Measurements from ENCODE around the gene TRIM9.
"Not testable (repeated sequence)": the region's sequence is repeated elsewhere in the genome, so short reads cannot be mapped to it uniquely, and the experiment has no call there.

The TRIM9 gene

DNA sequence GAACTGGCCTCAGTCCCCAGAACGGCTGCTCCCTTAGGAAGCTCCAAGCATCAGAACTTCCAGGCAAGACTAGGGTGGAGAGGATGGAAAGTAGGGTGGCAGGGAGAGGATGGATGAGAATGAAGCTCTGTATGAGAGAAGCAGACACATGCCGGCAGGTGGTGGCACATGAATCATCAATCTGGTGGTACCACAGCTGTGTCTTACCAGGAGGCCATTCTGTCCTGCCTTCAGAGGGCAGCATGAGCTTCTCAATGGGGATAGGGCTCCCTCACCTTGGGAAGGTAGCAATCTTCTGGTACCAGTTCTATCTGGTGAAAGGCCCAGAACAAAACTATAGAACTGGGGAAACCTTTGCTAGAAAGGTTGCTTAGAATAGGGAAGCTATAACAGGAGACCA is 95.2 kb downstream of the TRIM9 start:
- no peak for DNase-seq

DNA sequence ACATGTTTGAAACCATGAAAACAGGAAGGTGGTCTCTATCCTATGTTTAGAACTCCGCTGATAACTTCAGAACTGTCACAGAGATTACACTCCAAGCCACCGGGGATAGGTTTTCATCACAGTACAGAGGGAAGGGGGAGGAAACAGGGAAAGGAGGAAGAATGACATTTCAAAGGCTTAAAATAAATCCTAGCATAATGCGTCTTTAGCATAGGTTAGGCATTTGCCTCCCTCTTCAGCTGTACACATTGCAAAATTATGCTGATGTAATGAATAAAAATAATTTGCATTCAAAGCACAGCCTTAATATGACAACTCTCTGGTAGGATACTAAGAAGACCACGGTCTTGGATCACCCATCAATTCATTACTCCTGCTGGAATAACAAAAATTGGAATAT is 96.3 kb downstream of the TRIM9 start:
- no peak for DNase-seq

DNA sequence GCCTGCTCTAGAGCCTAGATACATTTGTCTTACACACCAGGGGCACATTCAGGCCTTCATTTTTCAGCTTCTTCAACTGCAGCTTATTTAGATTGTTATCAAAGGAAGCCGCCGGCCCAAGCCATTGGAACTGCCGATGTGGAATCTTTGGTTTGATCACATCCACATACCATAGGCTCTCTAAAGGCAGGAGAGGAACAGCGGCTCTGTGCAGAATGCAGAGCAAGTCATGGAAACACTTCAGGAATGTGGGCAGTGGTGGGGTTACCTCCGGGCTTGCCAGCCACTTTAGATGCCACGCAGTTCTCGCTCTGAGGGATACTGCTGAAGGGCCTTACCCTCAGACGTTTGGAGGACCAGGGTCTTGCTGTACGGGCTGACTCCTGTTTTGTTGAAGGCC is 97.2 kb downstream of the TRIM9 start:
- DNase-seq: no peak

DNA sequence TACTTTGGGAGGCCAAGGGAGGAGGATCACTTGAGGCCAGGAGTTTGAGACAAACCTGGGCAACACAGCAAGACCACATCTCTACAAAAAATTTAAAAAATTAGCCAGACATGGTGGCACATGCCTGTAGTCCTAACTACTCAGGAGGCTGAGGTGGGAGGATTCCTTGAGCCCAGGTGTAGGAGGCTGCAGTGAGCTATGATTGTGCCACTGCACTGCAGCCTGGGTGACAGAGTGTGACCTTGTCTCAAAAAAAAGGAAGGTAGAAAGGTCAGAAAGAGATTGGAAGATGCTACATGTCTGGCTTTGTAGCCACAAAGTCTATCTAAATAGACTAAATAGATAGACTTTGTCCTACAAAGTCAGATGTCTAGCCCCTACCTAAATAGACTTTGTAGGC is 100.7 kb downstream of the TRIM9 start:
- DNase-seq: not testable (repeated sequence)

DNA sequence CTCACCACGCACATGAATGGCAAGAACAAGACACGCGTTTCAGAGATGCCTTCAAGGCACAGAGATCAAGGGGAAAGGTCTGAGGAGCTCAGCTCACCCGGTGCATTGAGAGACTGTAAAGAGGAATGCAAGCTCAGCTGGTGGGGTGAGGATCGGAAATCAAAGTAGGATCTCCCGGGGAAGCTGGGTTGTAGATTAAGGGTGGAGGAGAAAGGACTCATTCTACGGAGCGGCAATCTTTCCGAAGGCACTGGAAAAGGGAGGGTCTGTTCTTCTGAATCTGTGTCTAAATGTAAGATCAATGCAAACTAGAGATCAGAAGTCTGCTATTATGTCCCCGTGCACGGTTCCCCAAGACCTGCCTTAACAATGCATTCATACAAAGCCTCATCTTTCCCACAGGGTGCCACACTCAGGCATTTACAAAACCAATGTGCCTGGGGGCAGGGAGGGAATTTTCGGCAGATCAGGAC is 109.0 kb downstream of the TRIM9 start:
- DNase-seq: no peak

DNA sequence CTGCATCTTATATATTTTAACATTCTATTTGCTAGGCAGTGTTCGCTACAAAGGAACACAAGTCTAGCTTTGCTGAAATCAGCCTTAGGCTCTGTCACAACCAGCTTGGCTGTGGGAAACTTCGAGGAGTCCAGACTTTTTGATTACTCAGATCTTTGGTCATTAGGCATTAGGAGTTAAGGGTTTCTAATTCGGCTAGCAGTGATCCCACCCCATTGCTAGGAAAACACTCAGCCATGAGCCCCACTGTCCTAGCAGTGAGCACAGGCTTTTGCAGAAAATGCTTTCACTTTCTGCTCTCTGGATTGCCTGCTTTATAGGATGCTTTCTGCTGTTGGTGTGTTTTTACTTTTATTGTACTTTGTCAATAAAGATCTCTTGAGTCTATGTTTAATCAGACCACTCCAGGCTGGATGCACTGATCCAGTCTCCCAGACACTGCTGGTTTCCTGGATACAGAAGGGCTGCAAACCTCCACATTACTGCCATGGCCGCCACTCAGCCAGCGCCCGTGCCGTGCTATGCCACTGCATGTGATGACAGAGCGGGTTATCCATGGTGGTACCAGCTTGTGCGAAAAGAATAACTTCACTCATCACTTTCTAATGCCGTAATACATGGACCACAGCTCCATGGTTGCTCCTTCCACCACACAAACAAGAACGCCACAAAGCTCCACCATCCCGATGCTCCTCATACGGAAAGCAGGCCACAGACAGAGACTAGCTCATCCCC is 109.6 kb downstream of the TRIM9 start:
- DNase-seq: no peak

DNA sequence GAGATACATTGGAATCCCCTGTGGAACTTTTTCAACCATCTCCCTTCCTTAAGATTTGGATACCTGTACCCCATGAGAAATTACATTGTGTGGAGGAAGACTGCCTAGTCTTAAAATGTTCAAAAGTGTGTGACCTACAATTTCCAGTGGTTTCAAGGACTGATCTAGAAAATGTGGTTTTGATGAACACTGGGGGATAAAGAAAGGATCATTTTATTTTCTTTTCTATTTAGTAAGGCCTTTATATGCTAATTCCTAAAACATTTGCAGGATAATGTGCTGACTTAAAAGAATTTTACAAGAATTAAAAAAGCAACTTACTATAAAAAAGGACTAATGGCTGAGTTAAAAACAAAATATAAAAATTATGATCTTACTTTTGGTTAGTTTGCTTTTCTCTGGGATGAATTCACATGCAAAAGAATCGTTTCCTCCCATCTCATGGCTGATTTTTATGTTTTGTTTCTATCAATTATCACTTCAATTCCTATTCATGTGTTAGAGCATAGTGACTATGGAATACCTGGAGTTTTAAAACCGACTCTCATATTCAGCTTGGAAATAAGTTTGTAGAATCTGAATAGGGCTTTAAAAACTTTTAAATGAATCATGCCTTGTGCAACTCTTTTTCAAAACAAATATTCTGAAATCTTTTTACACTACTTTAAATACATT is 110.7 kb downstream of the TRIM9 start:
- DNase-seq: no peak

DNA sequence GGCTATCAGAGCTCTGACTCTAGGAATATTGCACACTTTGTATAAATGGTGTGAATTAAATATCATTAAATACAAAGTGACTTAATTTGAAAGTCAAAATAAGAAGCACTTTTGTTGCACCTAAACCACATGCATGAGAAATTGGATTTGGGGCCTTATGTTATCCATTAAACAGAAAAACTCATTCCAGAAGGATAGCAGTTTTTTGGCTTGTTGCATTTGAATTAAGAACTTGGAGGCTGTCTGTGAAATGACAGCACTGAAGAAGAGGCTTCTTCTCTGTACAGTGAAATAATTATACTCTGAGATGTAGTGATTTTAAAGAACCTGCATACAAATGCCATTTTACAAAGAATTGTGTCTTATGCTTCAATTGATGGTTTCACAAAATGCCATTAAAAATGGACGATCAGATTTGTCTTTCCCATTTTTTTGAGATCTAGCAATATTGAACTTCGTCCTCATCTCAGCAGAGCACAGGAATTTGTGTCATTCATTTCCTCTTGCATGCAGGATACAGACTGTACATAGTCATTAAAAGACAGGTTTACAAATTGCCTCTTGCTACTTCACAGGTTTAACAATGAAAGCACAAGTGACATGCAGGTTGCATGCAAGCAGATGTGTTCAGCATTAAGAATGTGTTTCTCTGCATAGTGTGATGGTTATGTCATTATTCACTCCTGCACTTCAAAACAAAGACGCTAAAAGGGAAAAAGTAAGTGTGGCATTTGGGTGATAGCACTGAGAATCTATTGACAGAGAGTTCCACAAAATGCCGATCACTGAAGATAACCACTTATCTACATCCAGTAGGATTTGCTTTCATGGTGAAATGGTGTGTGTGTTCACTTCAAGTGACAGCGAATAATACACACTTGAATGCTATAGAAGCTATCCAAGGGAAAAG is 114.7 kb downstream of the TRIM9 start:
- DNase-seq: no peak

DNA sequence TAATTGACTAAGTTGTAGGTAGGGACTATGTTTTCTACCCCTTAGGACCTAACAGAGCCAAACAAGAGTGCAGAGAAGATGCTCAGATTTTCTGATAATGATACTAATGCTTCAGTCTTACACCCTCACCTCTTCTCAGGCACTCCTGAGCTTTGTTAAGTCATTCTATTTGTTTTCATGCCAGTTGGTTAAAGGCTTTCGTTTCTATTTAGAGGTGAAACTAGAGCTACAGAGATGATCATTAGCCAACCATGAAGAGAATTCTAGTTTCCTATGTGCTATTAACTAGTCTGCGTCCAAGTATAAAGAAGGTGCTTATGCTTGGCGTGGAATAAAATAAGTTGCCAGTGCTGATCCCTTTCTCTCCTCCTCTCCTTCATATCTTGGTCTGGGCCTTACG is 116.0 kb downstream of the TRIM9 start:
- DNase-seq: no peak

DNA sequence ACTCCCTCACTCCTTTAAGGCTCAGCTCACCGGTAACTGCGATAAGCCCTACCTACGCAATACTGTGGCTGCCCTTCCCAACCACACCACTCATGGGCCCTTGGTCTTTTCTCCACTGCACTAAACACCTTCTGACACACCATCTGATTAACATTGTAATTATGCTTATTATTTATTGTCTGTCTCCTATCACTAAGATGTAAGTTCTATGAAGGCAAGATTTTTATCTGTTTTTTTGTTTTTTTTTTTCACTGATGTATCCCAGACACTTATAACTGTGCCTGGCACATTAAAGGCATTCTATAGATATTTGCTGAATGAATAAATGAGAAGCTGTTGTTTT is 116.4 kb downstream of the TRIM9 start:
- no peak for DNase-seq

DNA sequence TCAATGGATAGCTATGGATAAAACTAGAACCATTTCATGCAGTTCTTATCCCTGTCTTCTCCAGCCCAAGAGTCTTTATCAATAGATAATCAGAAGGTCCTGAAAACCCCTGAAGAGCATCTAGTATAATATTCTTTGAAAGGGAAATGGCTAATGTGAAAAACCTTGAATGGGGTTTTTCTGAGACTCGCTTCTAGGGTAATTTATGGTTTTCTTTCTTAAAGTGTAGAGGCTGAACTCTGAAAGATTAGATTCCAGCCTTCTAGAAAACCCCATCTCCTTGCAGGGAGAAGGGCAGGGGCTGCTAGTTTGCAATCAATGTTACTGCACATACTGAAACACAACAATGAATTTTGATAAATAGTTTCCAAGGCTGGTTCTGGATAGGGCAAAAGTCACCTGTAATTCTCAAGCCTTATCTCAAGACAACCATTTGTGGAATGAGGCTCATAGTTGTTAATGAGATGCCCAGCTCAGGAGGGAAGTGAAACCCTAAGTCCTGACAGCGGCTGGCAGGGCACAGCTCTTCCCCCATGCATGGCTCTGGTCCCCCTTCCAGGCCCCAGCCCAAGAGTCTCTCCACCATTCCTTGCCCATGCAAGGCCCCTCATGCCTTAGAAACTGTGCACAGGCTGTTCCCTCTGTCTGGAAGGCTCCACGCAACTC is 116.9 kb downstream of the TRIM9 start:
- DNase-seq: no peak

DNA sequence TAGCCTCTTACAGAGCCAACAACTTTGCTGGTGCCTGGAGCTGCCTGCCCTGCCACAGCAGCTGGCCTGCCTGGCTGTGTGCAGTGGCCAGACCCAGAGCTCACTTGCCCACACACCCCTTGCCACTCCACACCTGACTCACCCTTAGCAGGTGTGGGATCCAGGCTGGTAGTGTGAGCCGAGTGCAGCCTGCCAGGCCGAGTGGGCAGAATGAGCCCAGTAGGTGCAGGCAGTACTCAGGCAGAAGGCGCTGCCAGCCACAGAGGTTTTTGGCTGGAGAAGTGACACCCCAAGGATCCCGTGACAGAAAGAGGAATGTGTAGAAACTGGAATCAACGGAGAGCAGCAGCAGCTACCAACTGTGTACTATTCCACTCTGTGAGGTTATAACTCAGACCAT is 120.8 kb downstream of the TRIM9 start:
- DNase-seq: no peak

DNA sequence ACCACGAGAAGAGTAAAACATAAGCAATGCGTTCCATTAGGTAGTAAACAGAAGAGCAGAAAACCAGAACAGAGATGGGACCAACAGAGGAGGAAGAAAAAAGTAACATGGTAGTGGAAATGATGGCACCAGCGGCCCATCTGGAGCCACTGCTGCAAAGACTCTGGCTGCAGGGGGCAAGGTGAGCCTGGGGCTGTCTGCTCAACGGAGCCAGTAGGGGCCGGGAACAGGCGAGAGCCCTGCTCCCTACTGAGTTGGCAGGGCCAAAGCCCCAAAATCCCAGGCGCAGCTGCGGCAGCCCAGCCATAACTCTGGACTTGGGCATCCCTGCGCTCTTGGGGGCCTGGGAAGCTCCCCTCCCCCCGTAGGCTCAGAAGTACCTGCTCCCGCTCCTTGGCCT is 122.2 kb downstream of the TRIM9 start:
- no peak for DNase-seq

DNA sequence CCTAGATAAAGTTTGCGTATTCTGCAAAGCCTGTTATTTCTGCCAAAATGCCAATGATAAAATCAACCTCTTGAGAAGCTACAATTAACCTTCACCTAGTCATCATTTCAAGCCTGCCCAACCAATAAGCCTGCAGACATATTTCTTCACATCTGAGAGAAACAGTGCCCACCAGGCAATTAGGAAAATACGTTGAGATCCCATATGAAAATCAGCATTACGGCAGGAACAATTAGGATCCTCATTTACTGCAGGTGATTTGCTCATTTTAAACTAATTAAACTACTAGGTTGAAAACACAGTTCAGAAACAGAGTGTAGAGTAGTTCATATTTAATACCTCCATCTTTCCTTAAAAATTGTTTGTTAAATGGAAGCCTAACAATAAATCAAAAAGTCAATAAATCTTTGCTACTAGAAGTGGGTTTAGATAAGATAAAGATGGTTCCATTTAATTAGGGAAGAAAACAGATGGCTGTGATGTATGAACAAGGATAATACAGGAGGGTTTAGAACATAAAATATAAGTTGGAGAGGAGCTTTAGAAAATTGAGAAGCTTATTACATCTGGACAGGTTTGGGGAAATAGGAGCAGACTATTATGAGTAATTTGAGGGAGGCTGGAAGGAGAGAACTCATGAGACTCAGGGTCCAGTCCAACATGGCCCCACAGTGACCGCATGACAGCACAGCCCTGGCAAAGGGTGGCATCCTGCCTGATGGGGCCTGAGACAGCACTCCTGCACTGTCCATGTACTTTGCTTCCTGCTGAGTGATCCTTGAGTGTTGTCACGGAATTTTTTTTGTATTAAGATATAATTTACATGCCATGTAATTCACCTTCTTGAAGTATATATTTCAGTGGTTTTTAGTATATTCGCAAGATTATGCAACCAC is 123.8 kb downstream of the TRIM9 start:
- DNase-seq: no peak

DNA sequence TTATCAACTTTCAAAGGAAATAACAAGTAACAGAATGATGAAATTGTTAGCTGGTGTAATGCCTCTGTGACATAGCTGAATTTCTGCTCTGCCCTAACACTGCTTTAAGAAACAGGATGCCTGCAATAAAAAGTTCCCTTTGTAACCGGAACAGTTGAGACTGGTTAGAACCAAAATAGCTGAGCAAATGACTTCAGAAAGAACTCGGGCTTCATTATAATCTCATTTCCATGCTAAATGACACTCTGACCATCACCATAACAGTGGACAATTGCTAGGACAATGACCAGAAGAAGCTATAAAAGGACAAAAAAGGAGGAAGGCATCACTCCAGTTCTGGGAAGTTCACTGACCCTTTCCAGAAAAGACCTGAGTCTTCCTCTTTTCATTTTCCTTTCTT is 127.1 kb downstream of the TRIM9 start:
- no peak for DNase-seq

DNA sequence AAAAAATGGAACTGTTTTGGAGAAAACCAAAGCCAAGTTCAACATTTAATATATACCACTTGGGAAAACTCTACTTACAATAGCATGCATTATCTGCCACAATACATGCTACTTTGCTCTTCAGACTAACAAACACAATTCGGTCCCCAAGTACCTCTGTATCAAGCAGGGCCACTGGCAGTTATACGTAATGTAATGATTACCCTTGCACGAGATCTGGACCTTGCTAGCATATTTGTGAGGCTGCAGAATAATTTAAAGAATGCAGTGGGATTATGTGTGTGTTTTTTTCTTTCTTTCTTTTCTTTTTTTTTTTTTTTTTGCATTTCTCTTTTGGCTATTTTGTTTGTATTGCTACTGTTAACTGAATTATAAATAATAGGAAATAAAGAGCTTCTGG is 127.8 kb downstream of the TRIM9 start:
- no peak for DNase-seq

DNA sequence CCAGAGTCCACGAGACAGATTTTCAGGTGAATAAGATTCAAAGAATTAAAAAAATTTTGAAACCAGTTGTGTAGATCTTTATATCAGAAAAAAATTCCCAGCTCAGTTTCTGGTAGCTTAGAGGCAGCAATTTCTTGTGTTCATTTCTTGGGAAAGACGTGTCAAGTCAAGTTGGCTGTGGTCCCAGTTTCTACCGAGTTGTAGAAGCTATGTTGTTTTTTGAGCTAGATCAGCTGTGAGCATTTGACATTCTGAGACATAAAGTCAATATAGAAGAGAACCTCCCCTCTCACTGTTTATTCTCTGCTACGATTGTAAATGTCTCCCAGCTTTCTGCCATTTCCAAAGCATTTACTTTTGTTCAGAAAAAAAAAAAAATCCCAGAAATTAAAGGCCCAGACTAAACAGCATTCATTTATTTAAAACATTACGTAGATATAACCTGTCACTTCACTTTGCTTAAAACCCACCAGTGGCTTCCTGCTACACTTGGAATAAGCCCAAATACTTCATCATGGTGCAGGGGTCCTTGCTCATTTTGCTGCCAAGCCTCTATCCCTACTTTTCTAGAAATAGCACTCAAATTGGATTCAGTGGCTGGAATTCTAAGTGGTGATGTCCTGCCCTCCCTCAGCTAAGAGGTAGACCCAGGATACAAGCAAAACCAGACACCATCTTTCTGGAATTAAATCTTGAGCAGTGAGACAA is 130.1 kb downstream of the TRIM9 start:
- no peak for DNase-seq

DNA sequence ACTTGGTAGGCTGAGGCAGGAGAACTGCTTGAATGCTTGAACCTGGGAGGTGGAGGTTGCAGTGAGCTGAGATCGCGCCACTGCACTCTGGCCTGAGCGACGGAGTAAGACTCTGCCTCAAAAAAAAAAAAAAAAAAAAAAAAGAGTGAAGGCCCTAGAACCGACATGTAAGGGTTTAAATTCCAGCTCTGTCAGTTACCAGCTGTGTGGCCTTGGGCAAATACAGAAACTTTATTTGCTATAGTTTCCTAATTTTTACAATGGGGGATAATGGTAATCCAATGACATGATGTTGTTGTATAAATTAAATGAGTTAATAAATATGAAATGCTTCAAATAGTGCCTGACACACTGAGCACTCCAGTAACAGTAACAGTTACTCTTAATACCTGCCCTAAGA is 131.0 kb downstream of the TRIM9 start:
- DNase-seq: no peak

DNA sequence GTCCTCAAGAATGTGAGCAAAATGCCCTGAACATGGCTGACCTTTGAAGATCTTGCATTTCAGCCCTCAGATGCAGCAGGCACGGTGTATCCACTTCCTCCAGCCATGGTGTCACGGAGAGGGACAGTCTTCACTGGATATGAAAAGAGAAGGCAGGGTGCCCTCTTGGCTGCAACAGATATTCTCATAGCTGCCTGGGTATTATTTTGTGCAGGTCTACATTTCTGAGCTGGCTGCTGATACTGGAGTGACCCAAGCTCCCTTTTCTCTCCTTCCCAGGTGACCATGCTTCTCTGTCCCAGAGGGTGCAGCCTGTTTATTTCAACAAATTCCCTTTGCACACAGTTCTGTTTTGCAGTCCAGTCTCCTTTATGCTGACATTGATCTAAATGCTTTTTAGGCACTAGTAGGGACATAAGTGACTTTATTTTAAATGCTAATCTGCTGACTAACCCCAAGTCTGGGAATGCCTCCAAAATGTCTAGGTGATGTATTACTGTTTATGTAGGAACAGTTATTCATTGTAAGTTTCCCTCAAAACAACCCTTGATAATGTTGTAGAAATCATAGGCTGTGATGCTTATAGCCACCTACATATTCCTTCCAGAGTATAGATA is 133.2 kb downstream of the TRIM9 start:
- DNase-seq: no peak

DNA sequence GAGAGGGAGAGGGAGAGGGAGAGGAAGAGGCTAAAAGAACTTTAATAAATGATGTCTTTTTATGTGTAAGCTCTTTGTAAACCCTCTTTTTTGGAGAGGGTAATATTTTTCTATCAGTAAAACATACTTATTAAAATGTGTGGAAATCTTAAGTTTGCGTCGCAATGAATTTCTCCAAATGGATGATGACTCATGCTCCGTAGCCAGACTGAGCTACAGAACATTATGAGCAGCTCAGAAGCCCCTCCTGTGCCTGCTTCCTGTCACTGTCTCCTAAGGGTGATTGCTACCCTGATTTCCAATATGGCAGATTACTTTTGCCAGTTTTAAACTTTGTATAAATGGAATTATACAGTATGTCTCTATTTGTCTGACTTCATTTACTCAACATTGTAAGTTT is 137.6 kb downstream of the TRIM9 start:
- DNase-seq: no peak

DNA sequence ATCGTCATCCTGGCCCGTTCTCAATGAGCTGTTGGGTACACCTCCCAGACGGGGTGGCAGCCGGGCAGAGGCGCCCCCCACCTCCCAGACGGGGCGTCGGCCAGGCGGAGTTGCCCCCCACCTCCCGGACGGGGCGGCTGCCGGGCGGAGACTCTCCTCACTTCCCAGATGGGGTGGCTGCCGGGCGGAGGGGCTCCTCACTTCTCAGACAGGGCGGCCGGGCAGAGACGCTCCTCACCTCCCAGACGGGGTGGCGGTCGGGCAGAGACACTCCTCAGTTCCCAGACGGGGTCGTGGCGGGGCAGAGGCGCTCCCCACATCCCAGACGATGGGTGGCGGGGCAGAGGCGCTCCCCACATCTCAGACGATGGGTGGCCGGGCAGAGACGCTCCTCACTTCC is 138.5 kb downstream of the TRIM9 start:
- not testable (repeated sequence) for DNase-seq

Measured in NCI-H1436 treated with DMSO at 0.1 percent for 48 hours (cell line).